ENCODE data around the gene DPP8.

DNA sequence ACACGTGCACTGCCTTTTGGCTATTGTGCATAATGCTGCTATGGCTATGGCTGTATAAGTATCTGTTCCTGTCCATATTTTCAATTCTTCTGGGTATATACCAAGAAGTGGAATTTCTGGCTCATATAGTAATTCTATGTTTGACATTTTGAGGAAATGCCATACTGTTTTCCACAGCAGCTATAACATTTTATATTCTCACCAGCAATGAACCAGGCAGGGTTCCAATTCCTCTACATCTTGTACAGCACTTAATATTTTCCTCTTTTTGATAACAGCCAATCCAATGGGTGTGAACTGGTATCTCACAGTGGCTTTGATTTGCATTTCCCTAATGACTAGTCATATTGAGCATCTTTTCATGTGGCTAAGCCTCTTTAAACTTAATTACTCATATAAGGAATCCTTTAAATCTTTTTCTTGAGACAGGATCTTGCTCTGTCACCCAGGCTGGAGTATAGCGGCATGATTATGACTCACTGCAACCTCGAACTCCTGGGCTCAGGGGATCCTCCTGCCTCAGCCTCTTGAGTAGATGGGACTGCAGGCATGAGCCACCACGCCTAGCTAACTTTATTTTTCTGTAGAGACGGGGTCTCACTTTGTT, 56.6 kb downstream of the DPP8 start:
- TF ChIP-seq POLR2A (IDR thresholded peaks at IDR 0.05) = no peak
- TF ChIP-seq, protein P1, sequence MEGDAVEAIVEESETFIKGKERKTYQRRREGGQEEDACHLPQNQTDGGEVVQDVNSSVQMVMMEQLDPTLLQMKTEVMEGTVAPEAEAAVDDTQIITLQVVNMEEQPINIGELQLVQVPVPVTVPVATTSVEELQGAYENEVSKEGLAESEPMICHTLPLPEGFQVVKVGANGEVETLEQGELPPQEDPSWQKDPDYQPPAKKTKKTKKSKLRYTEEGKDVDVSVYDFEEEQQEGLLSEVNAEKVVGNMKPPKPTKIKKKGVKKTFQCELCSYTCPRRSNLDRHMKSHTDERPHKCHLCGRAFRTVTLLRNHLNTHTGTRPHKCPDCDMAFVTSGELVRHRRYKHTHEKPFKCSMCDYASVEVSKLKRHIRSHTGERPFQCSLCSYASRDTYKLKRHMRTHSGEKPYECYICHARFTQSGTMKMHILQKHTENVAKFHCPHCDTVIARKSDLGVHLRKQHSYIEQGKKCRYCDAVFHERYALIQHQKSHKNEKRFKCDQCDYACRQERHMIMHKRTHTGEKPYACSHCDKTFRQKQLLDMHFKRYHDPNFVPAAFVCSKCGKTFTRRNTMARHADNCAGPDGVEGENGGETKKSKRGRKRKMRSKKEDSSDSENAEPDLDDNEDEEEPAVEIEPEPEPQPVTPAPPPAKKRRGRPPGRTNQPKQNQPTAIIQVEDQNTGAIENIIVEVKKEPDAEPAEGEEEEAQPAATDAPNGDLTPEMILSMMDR (IDR thresholded peaks at IDR 0.05) = no peak
